Measurements from ENCODE around the gene FUT1.

DNA sequence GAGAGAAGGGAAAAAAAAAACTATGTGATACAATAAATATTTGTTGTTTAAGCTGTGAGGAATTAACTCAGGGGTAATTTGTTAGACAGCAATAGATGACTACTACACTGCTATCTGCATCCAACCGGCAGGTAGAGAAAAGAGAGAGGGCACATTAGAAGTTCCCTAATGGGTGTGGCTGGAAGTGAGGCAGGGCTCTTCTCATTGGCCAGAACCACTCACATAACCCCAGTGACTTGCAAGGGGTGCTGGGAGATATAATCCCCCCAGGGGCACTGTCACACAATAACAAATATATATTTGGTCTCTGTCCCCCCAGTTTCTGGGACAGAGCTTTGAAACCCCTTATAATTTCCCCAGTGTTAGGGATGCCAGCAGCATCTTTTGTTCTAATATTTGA, 27.2 kb upstream of the FUT1 start:
- TF ChIP-seq, protein P1, sequence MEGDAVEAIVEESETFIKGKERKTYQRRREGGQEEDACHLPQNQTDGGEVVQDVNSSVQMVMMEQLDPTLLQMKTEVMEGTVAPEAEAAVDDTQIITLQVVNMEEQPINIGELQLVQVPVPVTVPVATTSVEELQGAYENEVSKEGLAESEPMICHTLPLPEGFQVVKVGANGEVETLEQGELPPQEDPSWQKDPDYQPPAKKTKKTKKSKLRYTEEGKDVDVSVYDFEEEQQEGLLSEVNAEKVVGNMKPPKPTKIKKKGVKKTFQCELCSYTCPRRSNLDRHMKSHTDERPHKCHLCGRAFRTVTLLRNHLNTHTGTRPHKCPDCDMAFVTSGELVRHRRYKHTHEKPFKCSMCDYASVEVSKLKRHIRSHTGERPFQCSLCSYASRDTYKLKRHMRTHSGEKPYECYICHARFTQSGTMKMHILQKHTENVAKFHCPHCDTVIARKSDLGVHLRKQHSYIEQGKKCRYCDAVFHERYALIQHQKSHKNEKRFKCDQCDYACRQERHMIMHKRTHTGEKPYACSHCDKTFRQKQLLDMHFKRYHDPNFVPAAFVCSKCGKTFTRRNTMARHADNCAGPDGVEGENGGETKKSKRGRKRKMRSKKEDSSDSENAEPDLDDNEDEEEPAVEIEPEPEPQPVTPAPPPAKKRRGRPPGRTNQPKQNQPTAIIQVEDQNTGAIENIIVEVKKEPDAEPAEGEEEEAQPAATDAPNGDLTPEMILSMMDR (IDR thresholded peaks at IDR 0.05; ENCODE audit: extremely low read depth in 1 of 2, insufficient read depth in 1 of 2, low read depth in 1 of 2, low read length in 2 of 2): no peak
- TF ChIP-seq POLR2AphosphoS5 (IDR thresholded peaks at IDR 0.05; ENCODE audit: insufficient read depth, low read depth, low read length): no peak
